Measurements from ENCODE around the gene SRRM1.
"Not testable (repeated sequence)": the region's sequence is repeated elsewhere in the genome, so short reads cannot be mapped to it uniquely, and the experiment has no call there.

Gene SRRM1

DNA sequence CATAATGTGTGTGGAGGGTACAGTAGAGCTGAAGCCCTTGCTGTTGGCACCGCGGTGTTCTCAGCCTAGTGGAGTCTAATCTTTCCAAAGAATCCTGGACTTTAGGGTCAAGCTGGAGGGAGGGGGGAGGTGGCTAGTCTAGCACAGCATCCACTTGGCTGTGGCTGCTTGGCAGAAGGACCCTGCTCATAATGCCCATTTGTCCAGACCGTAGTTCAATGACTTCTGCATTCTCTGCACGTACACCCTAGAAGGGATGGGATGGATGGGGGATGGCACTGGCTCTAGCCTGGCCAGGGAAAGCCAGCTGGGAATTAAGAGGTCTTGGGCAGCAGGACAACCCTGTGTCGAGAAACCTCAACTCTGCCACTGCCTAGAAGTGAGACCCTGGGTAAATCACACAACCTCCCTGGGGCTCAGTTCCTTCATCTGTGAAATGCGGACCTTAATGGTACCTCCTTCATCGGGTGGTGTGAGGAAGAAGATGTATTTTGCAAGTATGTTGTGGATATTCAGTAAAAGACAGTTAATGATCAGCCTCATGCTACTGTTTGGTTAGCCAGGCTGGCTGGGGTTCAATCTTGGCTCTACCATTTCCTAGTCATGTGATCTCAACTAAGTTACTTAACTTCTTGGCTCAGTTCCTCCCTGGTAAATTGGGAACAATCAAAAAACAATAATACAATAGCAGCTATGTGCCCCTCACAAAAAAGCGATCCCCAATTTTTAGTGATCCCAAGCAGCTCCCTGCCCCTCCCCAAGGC, 75.0 kb downstream of the SRRM1 start:
- DNase-seq (ENCODE audit: low read depth) = no peak

DNA sequence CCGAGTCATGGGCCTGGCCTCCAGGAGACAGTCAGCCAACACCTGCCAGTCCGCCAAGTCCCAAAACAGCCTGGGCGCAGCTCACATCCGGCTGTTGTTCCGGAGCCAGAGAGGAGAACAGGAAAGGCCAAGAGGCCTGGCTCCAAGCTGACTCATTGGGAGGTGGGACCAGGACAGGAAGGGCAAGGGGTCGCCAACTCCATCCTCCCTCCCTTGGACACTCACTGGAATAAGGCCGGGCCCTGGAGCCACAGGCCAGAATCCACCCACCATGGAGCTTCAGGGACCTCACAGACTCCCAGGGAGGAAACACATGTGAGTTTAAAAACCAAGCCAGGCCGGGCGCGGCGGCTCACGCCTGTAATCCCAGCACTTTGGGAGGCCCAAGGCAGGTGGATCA, 77.0 kb downstream of the SRRM1 start:
- no peak for DNase-seq (ENCODE audit: low read depth)
- no peak overlapping the region for H3K4me3 ChIP-seq (ENCODE audit: low read depth, low read length)
- TF ChIP-seq, protein P1, sequence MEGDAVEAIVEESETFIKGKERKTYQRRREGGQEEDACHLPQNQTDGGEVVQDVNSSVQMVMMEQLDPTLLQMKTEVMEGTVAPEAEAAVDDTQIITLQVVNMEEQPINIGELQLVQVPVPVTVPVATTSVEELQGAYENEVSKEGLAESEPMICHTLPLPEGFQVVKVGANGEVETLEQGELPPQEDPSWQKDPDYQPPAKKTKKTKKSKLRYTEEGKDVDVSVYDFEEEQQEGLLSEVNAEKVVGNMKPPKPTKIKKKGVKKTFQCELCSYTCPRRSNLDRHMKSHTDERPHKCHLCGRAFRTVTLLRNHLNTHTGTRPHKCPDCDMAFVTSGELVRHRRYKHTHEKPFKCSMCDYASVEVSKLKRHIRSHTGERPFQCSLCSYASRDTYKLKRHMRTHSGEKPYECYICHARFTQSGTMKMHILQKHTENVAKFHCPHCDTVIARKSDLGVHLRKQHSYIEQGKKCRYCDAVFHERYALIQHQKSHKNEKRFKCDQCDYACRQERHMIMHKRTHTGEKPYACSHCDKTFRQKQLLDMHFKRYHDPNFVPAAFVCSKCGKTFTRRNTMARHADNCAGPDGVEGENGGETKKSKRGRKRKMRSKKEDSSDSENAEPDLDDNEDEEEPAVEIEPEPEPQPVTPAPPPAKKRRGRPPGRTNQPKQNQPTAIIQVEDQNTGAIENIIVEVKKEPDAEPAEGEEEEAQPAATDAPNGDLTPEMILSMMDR (IDR thresholded peaks at IDR 0.05; ENCODE audit: control insufficient read depth, extremely low read depth, insufficient read depth) = no peak

More for the DNA sequence above, 75.0 kb downstream of the SRRM1 start:
- TF ChIP-seq, protein P1 (IDR thresholded peaks at IDR 0.05; ENCODE audit: control insufficient read depth, extremely low read depth, insufficient read depth) = no peak
- H3K4me3 ChIP-seq (ENCODE audit: low read depth, low read length) = no peak overlapping the region

DNA sequence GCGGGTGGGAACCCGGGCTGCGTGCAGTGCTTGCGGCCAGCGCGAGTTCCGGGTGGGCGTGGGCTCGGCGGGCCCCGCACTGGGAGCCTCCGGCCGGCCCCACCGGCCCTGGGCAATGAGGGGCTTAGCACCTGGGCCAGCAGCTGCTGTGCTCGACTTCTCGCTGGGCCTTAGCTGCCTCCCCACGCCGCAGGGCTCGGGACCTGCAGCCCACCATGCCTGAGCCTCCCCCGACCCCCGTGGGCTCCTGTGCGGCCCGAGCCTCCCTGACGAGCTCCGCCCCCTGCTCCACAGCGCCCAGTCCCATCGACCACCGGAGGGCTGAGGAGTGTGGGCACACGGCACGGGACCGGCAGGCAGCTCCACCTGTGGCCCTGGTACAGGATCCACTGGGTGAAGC, 78.4 kb downstream of the SRRM1 start:
- TF ChIP-seq, protein P1 (IDR thresholded peaks at IDR 0.05; ENCODE audit: control insufficient read depth, extremely low read depth, insufficient read depth) = no peak
- DNase-seq (ENCODE audit: low read depth) = no peak
- no peak overlapping the region for H3K4me3 ChIP-seq (ENCODE audit: low read depth, low read length)

DNA sequence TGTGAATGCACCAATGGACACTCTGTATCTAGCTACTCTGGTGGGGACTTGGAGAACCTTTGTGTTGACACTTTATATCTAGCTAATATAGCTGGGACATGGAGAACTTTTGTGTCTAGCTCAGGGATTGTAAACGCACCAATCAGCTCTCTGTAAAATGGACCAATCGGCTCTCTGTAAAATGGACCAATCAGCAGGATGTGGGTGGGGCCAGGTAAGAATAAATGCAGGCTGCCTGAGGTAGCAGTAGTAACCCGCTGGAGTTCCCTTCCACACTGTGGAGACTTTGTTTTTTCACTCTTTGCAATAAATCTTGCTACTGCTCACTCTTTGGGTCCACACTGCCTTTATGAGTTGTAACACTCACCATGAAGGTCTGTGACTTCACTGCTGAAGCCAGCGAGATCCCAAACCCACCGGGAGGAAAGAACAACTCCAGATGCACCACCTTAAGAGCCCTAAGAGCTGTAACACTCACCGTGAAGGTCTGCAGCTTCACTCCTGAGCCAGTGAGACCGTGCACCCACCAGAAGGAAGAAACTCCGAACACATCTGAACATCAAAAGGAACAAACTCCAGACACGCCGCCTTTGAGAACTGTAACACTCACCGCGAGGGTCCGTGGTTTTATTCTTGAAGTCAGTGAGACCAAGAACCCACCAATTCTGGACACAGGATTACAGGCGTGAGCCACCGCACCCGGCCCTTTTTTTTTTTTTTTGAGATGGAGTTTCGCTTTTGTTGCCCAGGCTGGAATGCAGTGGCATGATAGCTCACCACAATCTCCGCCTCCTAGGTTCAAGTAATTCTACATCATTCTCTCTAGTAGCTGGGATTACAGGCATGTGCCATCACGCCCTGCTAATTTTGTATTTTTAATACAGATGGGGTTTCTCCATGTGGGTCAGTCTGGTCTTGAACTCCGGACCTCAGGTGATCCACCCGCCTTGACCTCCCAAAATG, 79.3 kb downstream of the SRRM1 start:
- not testable (repeated sequence) for H3K4me3 ChIP-seq (ENCODE audit: low read depth, low read length)

More for the DNA sequence above, 79.3 kb downstream of the SRRM1 start:
- DNase-seq (ENCODE audit: low read depth) = not testable (repeated sequence)

Data from LNCaP clone FGC (cell line).